ENCODE data around the gene CEP85. TPM values are rescaled to one million over a fixed set of nuclear protein-coding genes. Genes with fewer than 3 reads are reported as not detected.

Gene CEP85
- total and polyA plus RNA-seq, 9 of the 15 experiments (the other 6 are each of a cell fraction or from before 2014, with no cell fraction given): 42.1 to 140 (median 92.6) TPM

GRCh38 chr1:26275580-26276431, 41.8 kb downstream of the CEP85 start (continued):
- TF ChIP-seq ATF1 (CRISPR knock-in tag; IDR thresholded peaks at IDR 0.05) (no peak), ATF1 (tag; IDR thresholded peaks at IDR 0.05) (no peak; the same call in 1 of the 2 replicates), ZNF197 (CRISPR knock-in tag; IDR thresholded peaks at IDR 0.05; ENCODE audit: low read depth) (no peak), ZNF764 (CRISPR knock-in tag; IDR thresholded peaks at IDR 0.05; ENCODE audit: low read depth) (no peak), NUFIP1 (IDR thresholded peaks at IDR 0.05; ENCODE audit: partially characterized antibody) (no peak), USF2 (CRISPR knock-in tag; IDR thresholded peaks at IDR 0.05) (peak; percentile 89), RBM15 (IDR thresholded peaks at IDR 0.05; ENCODE audit: insufficient read depth, low read length) (no peak), ZNF408 (CRISPR knock-in tag; IDR thresholded peaks at IDR 0.05; ENCODE audit: low read depth) (no peak), TAF1 (IDR thresholded peaks at IDR 0.05; ENCODE audit: control insufficient read depth, extremely low read depth, insufficient read depth, low read length, severe bottlenecking) (no peak), RFX1 (IDR thresholded peaks at IDR 0.05) (no peak), SMAD2 (IDR thresholded peaks at IDR 0.05; ENCODE audit: low read depth, low read length) (no peak), RBM22 (IDR thresholded peaks at IDR 0.05; ENCODE audit: low read depth, low read length, poor library complexity, severe bottlenecking) (no peak), PRDM10 (IDR thresholded peaks at IDR 0.05; ENCODE audit: partially characterized antibody) (peak; percentile 28), RHOXF2B (CRISPR knock-in tag; conservative IDR thresholded peaks at IDR 0.05) (no peak), HCFC1 (IDR thresholded peaks at IDR 0.05; ENCODE audit: low read depth, low read length) (0 out of 2 replicates have a peak, but pooled peaks have one; percentile 24), PHB (CRISPR knock-in tag; IDR thresholded peaks at IDR 0.05) (no peak), MTA3 (IDR thresholded peaks at IDR 0.05; ENCODE audit: borderline replicate concordance) (no peak; the same call in none of the 2 replicates), HDAC8 (tag; IDR thresholded peaks at IDR 0.05) (no peak), CBX8 (IDR thresholded peaks at IDR 0.05; ENCODE audit: borderline replicate concordance, extremely low read depth, low read depth, low read length, poor library complexity, severe bottlenecking) (no peak), ZBTB5 (IDR thresholded peaks at IDR 0.05) (no peak), ZNF695 (CRISPR knock-in tag; IDR thresholded peaks at IDR 0.05) (no peak), ETS2 (tag; IDR thresholded peaks at IDR 0.05; ENCODE audit: borderline replicate concordance, poor library complexity, severe bottlenecking) (no peak)

Data from K562 (cell line).